Measurements from ENCODE around the gene THAP10. TPM values are rescaled to one million over a fixed set of nuclear protein-coding genes. Genes with fewer than 3 reads are reported as not detected.

Gene THAP10
- total RNA-seq = 2.2 and 2.5 TPM in 2 replicates

GRCh38 chr15:70892002-70892911 is at the start of gene THAP10, which contains the start of gene LRRC49:
TSS of gene THAP10 (minus strand) at chr15:70892433. CDS start at chr15:70892272, 161 bp downstream.
TSS of gene LRRC49 (plus strand) at chr15:70892826. CDS start at chr15:70892895, 69 bp downstream.

GRCh38 chr15:70853973-70854665 is 38.1 kb downstream of the THAP10 start, which contains the start of gene LARP6:
TSS of gene LARP6 (minus strand) at chr15:70854157. CDS start at chr15:70854088, 69 bp downstream.

Other genes with a start within 250 kb of the THAP10 start
- 33.1 and 36.4 TPM in 2 replicates for gene UACA, start 128.9 kb downstream of the THAP10 start, total RNA-seq
- gene LARP6, start 38.3 kb downstream of the THAP10 start, total RNA-seq = 51.9 and 79.8 TPM in 2 replicates
- 3.2 and 26.6 TPM in 2 replicates for gene LRRC49, start 393 bp upstream of the THAP10 start, total RNA-seq
- 21.6 and 23.1 TPM in 2 replicates for gene THSD4, start 223.0 kb upstream of the THAP10 start, total RNA-seq